NB4 (cell line): ENCODE measurements around the gene FAR2.

Experiments
- DNase-seq: peaks from one replicate; pipeline ENCODE4 v3.0.0; 2010; ENCODE audit warnings: low read depth
- H3K4me3 ChIP-seq: one replicate; pipeline ENCODE4 v1.5.1; 2011; ENCODE audit warnings: mild to moderate bottlenecking, low read depth, low read length, moderate library complexity
- MYC ChIP-seq: IDR thresholded peaks from 2 replicates; pipeline ENCODE4 v1.6.1; 2011; ENCODE audit warnings: low read depth, low read length
- POLR2A ChIP-seq: IDR thresholded peaks from 2 replicates; pipeline ENCODE4 v1.6.1; 2011; ENCODE audit warnings: mild to moderate bottlenecking; ENCODE audit not compliant: insufficient read length; ENCODE audit errors: extremely low read depth
- TF ChIP-seq, protein P1 (sequence below): IDR thresholded peaks from one replicate; pipeline ENCODE4 v1.5.1; 2012; ENCODE audit warnings: low read depth, low read length
- TF ChIP-seq, protein P2 (sequence below): IDR thresholded peaks from 2 replicates; pipeline ENCODE4 v1.6.1; 2011; ENCODE audit warnings: low read depth, low read length

The FAR2 gene

DNA sequence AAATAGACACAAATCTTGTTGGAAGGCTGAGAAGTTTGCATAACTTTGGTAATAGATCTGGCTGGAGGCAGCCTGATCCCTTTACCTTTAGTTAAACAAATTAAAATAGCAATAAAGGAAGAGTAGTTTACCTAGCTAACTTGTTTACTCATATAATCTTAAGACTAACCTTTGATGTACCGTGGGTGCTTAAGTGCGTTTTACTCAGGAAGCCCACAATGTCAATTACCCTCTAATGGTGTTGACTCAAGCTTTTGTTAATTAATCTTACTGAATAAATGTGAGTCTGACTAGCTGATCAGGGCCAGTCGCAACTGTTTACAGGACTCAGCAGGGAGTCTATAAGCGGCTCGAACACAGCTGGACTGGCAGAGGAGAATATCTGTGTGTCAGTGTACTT is 51.5 kb downstream of the FAR2 start:
- TF ChIP-seq, protein P1, sequence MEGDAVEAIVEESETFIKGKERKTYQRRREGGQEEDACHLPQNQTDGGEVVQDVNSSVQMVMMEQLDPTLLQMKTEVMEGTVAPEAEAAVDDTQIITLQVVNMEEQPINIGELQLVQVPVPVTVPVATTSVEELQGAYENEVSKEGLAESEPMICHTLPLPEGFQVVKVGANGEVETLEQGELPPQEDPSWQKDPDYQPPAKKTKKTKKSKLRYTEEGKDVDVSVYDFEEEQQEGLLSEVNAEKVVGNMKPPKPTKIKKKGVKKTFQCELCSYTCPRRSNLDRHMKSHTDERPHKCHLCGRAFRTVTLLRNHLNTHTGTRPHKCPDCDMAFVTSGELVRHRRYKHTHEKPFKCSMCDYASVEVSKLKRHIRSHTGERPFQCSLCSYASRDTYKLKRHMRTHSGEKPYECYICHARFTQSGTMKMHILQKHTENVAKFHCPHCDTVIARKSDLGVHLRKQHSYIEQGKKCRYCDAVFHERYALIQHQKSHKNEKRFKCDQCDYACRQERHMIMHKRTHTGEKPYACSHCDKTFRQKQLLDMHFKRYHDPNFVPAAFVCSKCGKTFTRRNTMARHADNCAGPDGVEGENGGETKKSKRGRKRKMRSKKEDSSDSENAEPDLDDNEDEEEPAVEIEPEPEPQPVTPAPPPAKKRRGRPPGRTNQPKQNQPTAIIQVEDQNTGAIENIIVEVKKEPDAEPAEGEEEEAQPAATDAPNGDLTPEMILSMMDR = no peak
- TF ChIP-seq, protein P2, sequence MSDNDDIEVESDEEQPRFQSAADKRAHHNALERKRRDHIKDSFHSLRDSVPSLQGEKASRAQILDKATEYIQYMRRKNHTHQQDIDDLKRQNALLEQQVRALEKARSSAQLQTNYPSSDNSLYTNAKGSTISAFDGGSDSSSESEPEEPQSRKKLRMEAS = no peak
- no peak for TF ChIP-seq POLR2A
- TF ChIP-seq MYC = no peak
- no peak overlapping the region for H3K4me3 ChIP-seq
- no peak for DNase-seq

DNA sequence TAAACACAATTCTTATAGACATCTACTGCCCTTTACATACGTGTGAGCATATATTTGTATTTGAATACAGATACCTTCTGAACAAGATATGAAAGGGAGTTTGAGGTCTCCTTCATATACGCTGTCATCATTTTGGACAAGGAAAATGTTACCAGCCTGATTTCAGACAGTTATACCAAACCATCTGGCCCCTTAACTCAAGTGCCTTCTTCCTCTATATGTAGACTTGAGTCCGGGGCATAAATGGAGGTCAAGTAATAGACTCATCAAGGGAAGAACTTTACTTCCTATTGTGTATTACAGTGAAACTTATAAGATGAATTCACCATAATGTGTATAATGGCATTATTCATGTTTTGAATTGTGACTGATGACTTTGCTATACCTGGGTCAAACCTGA is 52.2 kb downstream of the FAR2 start:
- no peak for TF ChIP-seq MYC
- no peak for TF ChIP-seq POLR2A
- TF ChIP-seq, protein P1 = no peak
- TF ChIP-seq, protein P2 = no peak
- no peak for DNase-seq
- no peak overlapping the region for H3K4me3 ChIP-seq

GRCh38 chr12:29201746-29202145 is 52.7 kb downstream of the FAR2 start:
- DNase-seq = no peak
- no peak overlapping the region for H3K4me3 ChIP-seq
- TF ChIP-seq, protein P1 = no peak
- no peak for TF ChIP-seq POLR2A
- TF ChIP-seq, protein P2 = no peak
- TF ChIP-seq MYC = no peak

DNA sequence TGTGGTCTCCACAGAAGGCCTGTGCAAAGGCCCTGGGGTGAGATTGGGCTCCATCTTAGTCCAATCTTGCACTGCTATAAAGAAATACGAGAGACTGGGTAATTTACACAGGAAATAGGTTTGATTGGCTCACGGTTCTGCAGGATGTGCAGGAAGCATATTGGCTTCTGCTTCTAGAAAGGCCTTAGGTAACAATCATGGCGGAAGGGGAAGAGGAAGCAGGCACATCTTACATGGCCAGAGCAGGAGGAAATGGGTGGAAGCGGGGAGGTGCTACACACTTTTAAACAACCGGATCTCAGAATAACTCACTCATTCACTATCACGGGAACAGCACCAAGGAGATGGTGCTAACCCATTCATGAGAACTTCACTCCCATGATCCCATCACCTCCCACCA is 55.4 kb downstream of the FAR2 start:
- no peak for DNase-seq
- TF ChIP-seq POLR2A (no peak), MYC (peak; percentile 15; the same call in 1 of the 2 replicates)
- TF ChIP-seq, protein P1 = no peak
- TF ChIP-seq, protein P2 = no peak
- no peak overlapping the region for H3K4me3 ChIP-seq

DNA sequence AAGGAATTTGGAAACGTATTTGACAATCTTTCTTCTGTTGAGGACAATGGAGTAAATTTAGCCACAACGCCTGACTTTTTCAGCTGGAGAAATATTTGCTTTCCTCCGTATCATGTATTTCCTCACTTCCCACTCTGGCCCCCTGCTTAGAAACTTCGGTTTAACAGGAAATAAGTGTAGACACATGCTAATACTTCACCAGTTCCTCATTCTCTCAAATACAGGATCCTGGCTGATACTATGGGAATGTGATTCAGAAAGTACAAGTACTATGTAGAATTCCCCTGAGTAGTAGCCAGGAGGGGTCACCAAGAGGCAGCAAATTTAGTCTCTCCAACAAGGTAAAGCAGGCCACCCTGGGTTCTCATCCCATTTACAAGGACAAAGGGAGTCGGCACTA is 58.0 kb downstream of the FAR2 start:
- peak; percentile 93 for DNase-seq
- TF ChIP-seq MYC (no peak), POLR2A (no peak)
- TF ChIP-seq, protein P1 = no peak
- TF ChIP-seq, protein P2 = peak; percentile 57
- peak overlapping the region; percentile 6 for H3K4me3 ChIP-seq

DNA sequence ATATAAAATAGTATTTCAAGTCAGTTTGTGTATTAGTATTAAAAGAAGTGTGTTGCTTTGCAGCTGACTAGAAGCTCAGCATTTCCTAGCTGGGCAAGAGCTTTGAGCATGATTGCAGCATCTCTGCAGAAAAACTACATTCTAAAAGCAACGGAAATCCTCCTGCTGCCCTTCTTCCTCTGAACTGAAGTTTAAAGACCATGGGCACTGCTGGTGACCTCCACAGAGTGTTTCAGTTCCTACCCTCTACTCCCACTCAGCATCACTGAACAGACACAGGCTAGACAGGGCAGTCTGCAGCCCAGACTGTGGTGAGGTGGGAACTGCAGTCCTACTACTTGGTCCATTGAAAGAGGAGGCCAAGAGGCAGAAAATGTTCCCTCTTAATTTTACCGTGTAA is 59.0 kb downstream of the FAR2 start:
- DNase-seq = peak; percentile 98
- H3K4me3 ChIP-seq = no peak overlapping the region
- TF ChIP-seq, protein P1 = no peak
- TF ChIP-seq MYC = peak; percentile 73; the same call in 1 of the 2 replicates
- no peak for TF ChIP-seq POLR2A
- TF ChIP-seq, protein P2 = peak; percentile 82
